ENCODE data around the gene PDZD2. TPM values are rescaled to one million over a fixed set of nuclear protein-coding genes. Genes with fewer than 3 reads are reported as not detected.
"Not testable (repeated sequence)": the region's sequence is repeated elsewhere in the genome, so short reads cannot be mapped to it uniquely, and the experiment has no call there.

Gene PDZD2
- total RNA-seq, 1 donor = 0.52 TPM

GRCh38 chr5:31771500-31771899 is 132.6 kb downstream of the PDZD2 start:
- Histone ChIP-seq H3K27me3 (ENCODE audit: insufficient read depth, low read length) (no peaks in the 10 kb centered on the region), H3K4me3 (ENCODE audit: low read length) (no peak overlapping the region), H3K9me3 (ENCODE audit: low read depth, low read length) (no peaks in the 10 kb centered on the region), H3K4me1 (ENCODE audit: insufficient read depth, low read length) (no peaks in the 10 kb centered on the region)

- H3K4me3 ChIP-seq (ENCODE audit: low read length); H3K27me3 ChIP-seq (ENCODE audit: insufficient read depth, low read length); H3K9me3 ChIP-seq (ENCODE audit: low read depth, low read length); H3K4me1 ChIP-seq (ENCODE audit: insufficient read depth, low read length): not testable (repeated sequence)
Measured at GRCh38 chr5:31776294-31776693, 137.4 kb downstream of the PDZD2 start.

GRCh38 chr5:31776976-31777651 is 138.2 kb downstream of the PDZD2 start:
- Histone ChIP-seq H3K27me3 (ENCODE audit: insufficient read depth, low read length) (no peaks in the 10 kb centered on the region), H3K4me3 (ENCODE audit: low read length) (no peak overlapping the region), H3K4me1 (ENCODE audit: insufficient read depth, low read length) (no peaks in the 10 kb centered on the region), H3K9me3 (ENCODE audit: low read depth, low read length) (no peaks in the 10 kb centered on the region)

DNA sequence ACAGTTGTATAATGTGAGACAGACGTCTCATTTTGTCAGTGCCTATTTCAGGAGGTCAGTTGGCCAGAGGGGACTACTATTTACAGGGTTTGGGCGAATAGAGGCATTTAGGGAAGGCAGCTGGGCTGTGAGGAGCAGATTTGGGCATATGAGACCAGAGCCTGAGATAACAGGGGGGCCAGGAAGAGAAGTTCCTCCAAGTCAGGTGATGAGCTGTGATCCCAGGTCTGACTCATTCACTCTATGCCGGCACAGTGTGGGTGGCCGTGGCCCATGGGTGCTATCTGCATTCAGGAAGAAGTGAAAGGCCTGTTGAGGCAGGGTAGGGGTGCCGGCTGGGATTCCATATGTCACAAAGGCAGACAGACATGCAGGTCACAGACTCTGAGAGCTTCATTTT is 142.8 kb downstream of the PDZD2 start:
- H3K27me3 ChIP-seq (ENCODE audit: insufficient read depth, low read length) = no peaks in the 10 kb centered on the region
- no peaks in the 10 kb centered on the region for H3K4me1 ChIP-seq (ENCODE audit: insufficient read depth, low read length)
- no peaks in the 10 kb centered on the region for H3K9me3 ChIP-seq (ENCODE audit: low read depth, low read length)
- H3K4me3 ChIP-seq (ENCODE audit: low read length) = no peak overlapping the region

DNA sequence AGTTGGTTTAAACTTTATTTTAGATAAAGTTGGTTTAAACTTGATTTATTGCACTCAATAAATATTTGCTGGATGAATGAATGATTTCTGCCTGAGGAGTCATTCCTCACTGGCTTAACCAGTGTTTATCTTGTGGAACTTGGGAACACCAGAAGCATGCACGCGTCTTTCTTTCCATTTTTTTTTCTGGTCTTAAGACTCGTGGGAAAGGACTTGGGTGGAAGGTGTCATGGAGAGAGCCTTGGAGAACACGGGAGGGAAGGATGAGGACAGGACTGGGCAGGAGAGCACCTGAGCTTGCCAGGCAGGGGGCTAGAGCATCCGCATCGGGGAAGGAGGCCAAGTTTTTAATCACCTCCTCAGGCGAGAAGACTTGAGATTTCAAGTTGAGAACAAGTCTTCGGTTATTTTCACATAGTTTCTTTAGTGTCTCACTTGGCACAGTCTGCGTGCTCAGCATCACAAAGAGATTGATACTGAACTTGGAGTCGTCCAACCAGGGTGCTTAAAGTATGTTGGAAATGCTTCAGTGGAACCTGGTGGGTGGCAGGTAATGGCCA is 144.2 kb downstream of the PDZD2 start:
- Histone ChIP-seq H3K4me1 (ENCODE audit: insufficient read depth, low read length) (no peaks in the 10 kb centered on the region), H3K27me3 (ENCODE audit: insufficient read depth, low read length) (no peaks in the 10 kb centered on the region)

DNA sequence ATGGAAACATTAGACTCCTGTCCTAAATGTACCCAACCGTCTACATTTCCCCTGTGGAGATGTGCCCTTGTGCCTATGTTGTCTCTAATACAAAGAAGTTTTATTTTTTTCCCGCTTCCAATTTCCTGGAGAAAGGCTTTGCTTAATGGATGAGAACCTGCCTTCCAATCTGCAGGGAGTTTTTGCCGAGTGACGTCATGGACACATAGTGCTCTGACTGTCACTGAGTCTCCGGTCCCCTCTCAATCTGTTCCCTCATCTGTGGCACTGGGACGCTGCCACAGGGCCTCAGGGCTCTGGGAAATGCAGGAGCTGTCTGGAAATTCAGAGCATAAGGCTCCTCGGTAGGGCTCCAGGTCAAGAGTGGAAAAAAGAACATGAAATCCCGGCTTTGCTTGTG is 144.8 kb downstream of the PDZD2 start:
- no peak overlapping the region for H3K4me3 ChIP-seq (ENCODE audit: low read length)
- H3K9me3 ChIP-seq (ENCODE audit: low read depth, low read length) = no peaks in the 10 kb centered on the region
- H3K4me1 ChIP-seq (ENCODE audit: insufficient read depth, low read length) = no peaks in the 10 kb centered on the region
- H3K27me3 ChIP-seq (ENCODE audit: insufficient read depth, low read length) = no peaks in the 10 kb centered on the region

More for the DNA sequence above, 144.2 kb downstream of the PDZD2 start:
- Histone ChIP-seq H3K4me3 (ENCODE audit: low read length) (no peak overlapping the region), H3K9me3 (ENCODE audit: low read depth, low read length) (no peaks in the 10 kb centered on the region)

- Histone ChIP-seq H3K4me3 (ENCODE audit: low read length) (no peak overlapping the region), H3K27me3 (ENCODE audit: insufficient read depth, low read length) (no peaks in the 10 kb centered on the region), H3K4me1 (ENCODE audit: insufficient read depth, low read length) (no peaks in the 10 kb centered on the region), H3K9me3 (ENCODE audit: low read depth, low read length) (no peaks in the 10 kb centered on the region)
Measured at GRCh38 chr5:31786090-31786631, 147.2 kb downstream of the PDZD2 start.

- Histone ChIP-seq H3K9me3 (ENCODE audit: low read depth, low read length) (no peaks in the 10 kb centered on the region), H3K4me1 (ENCODE audit: insufficient read depth, low read length) (no peaks in the 10 kb centered on the region), H3K27me3 (ENCODE audit: insufficient read depth, low read length) (no peaks in the 10 kb centered on the region), H3K4me3 (ENCODE audit: low read length) (no peak overlapping the region)
Measured at GRCh38 chr5:31794009-31794408, 155.1 kb downstream of the PDZD2 start.

- H3K4me3 ChIP-seq (ENCODE audit: low read length) = no peak overlapping the region
- no peaks in the 10 kb centered on the region for H3K4me1 ChIP-seq (ENCODE audit: insufficient read depth, low read length)
- H3K9me3 ChIP-seq (ENCODE audit: low read depth, low read length) = no peaks in the 10 kb centered on the region
- H3K27me3 ChIP-seq (ENCODE audit: insufficient read depth, low read length) = no peaks in the 10 kb centered on the region
Measured at GRCh38 chr5:31798168-31798567, 159.2 kb downstream of the PDZD2 start.

DNA sequence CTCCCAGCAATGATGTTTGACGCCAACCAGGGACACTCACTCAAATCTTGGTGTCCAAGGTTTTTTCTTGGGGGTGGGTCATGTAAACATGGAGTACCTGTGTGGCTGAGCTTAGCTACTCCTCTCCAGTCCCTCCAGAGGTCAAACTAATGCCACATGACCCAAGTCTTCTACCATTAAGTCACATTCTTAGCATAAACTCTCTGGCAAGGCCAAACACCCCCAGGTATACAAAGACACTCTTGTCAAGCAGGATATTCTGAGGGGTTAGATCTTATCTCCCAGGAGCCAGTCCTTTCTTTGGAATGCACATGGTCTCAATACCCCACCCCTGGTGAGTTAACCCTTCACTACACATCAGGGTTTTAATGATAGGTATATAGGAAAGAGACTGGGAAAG is 161.4 kb downstream of the PDZD2 start:
- no peak overlapping the region for H3K4me3 ChIP-seq (ENCODE audit: low read length)
- H3K4me1 ChIP-seq (ENCODE audit: insufficient read depth, low read length) = no peaks in the 10 kb centered on the region
- no peaks in the 10 kb centered on the region for H3K27me3 ChIP-seq (ENCODE audit: insufficient read depth, low read length)
- H3K9me3 ChIP-seq (ENCODE audit: low read depth, low read length) = no peaks in the 10 kb centered on the region

DNA sequence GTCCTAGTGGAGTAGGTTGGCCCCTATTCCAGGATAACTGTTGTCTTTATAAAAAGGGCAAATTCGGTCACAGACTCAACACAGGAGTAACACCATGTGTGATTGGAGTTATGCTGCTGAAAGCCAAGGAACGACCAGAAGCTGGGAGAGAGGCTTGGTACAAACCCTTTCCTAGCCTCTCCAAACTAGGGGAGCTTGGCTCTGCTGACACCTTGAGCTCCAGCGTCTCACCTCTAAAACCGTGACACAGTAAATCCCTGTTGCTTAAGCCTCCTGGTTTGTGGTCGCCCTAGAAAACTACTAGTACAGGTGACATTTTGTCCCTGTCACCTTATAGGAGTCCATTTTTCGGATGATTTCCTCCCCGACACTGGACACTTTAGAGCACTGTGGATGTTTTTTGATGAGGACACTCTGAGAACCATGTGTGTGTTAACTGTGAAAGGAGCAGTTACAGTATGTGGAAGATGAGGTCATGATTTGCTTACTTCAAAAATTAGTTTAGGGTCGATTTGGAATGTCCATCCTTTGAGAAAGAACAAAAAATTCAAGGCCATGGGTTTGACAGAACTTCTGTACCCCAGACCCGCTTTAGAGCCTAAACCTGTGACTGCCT is 167.0 kb downstream of the PDZD2 start:
- H3K4me3 ChIP-seq (ENCODE audit: low read length) = no peak overlapping the region
- H3K9me3 ChIP-seq (ENCODE audit: low read depth, low read length) = no peaks in the 10 kb centered on the region
- H3K27me3 ChIP-seq (ENCODE audit: insufficient read depth, low read length) = no peaks in the 10 kb centered on the region
- H3K4me1 ChIP-seq (ENCODE audit: insufficient read depth, low read length) = no peaks in the 10 kb centered on the region

DNA sequence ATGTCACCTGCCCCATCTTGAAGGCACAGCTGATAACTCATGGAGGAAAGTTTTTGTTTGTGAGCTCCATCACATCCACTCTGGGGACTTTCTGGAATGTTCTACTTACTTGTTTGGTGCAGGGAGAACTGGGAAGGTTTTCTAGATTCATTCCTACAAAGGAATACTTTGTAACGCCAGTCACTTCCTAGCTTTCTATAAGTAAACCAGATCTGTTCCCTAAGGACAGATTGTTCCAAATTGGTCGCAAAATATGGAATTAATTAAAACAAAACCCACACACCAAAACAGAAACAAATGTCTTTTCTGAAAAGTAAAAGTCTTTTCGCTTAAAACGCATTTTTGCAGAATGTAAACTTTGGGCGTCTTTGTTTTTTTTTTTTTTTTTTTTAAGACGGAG is 167.6 kb downstream of the PDZD2 start:
- Histone ChIP-seq H3K27me3 (ENCODE audit: insufficient read depth, low read length) (no peaks in the 10 kb centered on the region), H3K4me3 (ENCODE audit: low read length) (no peak overlapping the region), H3K4me1 (ENCODE audit: insufficient read depth, low read length) (no peaks in the 10 kb centered on the region), H3K9me3 (ENCODE audit: low read depth, low read length) (no peaks in the 10 kb centered on the region)

DNA sequence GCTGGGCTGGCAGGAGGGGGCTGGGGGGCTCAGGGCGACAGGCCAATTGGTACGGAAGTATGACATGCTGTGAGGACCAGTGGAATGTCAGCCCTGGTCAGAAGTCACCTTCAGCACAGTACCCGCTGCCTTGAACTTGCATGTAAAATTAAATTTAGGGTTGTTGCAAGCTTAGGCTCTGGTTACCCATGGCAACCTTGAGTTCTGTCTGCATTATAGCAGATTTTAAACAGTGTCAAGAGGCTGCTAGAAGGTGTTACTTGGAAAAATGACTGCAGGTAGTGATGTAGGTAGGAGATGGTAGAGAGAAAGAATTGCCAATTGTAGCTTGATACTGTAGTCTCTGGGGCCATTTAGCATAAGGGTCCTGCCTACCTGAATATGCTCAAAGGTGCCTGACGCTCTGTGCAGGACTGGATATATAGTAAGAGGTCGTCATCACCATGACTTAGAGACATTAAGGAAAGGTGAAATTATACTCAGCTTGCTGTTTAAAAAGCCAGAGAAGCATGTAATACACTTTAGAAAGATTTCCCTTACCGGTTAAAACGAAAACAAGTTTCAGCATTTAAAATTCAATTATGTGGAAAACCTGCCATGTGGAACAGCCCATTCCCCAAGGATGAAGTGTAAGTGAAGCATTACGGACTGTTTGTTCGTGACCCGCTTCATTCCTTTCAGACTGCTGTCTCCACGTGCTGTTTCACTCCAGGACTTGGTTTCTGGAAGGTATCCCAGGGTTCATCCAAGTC is 169.0 kb downstream of the PDZD2 start:
- H3K9me3 ChIP-seq (ENCODE audit: low read depth, low read length) = no peaks in the 10 kb centered on the region
- no peak overlapping the region for H3K4me3 ChIP-seq (ENCODE audit: low read length)
- no peaks in the 10 kb centered on the region for H3K27me3 ChIP-seq (ENCODE audit: insufficient read depth, low read length)
- H3K4me1 ChIP-seq (ENCODE audit: insufficient read depth, low read length) = no peaks in the 10 kb centered on the region

GRCh38 chr5:31809050-31809870 is 170.3 kb downstream of the PDZD2 start:
- Histone ChIP-seq H3K9me3 (ENCODE audit: low read depth, low read length) (no peaks in the 10 kb centered on the region), H3K27me3 (ENCODE audit: insufficient read depth, low read length) (no peaks in the 10 kb centered on the region), H3K4me1 (ENCODE audit: insufficient read depth, low read length) (no peaks in the 10 kb centered on the region), H3K4me3 (ENCODE audit: low read length) (no peak overlapping the region)
